Measurements from ENCODE around the gene HAL. TPM values are rescaled to one million over a fixed set of nuclear protein-coding genes. Genes with fewer than 3 reads are reported as not detected.

Gene HAL
- total and polyA plus RNA-seq, 4 donors, result 62.4 to 174 (median 119) TPM

DNA sequence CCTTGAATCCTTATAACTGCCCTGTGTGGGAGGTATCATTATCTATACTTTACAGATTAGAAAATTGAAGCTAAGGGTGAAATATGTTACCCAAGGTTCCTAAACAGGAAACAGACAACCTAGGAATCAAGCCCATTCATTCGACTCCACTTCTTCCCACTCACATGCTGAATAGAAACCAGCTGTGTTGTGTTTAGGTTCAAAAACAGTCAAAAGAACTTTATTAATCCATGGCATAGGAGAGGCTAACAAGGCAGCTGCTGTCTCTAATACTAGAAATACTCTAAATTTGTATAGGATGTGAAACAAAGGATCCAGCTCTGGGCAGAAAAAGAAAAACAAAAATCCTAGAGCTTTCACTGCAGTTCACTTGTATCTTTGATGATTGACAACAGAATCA, 43.1 kb downstream of the HAL start (continued):
- TF ChIP-seq YY1 (IDR thresholded peaks at IDR 0.05), result no peak
- TF ChIP-seq, protein P1, sequence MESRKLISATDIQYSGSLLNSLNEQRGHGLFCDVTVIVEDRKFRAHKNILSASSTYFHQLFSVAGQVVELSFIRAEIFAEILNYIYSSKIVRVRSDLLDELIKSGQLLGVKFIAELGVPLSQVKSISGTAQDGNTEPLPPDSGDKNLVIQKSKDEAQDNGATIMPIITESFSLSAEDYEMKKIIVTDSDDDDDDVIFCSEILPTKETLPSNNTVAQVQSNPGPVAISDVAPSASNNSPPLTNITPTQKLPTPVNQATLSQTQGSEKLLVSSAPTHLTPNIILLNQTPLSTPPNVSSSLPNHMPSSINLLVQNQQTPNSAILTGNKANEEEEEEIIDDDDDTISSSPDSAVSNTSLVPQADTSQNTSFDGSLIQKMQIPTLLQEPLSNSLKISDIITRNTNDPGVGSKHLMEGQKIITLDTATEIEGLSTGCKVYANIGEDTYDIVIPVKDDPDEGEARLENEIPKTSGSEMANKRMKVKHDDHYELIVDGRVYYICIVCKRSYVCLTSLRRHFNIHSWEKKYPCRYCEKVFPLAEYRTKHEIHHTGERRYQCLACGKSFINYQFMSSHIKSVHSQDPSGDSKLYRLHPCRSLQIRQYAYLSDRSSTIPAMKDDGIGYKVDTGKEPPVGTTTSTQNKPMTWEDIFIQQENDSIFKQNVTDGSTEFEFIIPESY (IDR thresholded peaks at IDR 0.05), result no peak

DNA sequence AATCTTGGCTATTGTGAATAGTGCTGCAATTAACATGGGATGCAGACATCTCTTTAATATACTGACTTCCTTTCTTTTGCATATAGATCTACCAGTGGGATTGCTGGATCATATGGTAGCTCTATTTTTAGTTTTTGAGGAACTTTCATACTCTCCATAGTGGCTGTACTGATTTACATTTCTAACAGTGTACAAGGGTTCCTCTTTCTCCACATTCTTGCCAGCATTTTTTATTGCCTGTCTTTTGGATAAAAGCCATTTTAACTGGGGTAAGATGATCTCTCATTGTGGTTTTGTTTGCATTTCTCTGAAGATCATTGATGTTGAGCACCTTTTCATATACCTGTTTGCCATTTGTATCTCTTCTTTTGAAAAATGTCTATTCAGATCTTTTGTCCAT, 44.6 kb downstream of the HAL start:
- Histone ChIP-seq H3K9me3 (ENCODE audit: control insufficient read depth in 4 of 4, low read length in 3 of 4) (no peaks in the 10 kb centered on the region), H3K36me3 (ENCODE audit: control insufficient read depth in 4 of 4, insufficient read depth in 3 of 4, low read depth in 1 of 4, low read length in 3 of 4) (peaks cover under 1 to 25% (median 19%) of the 10 kb centered on the region in 4 donors), H3K4me1 (ENCODE audit: control insufficient read depth in 4 of 4, insufficient read depth in 4 of 4, low read length in 3 of 4) (no peaks in the 10 kb centered on the region), H3K9ac (ENCODE audit: low read depth in 1 of 2, low read length in 2 of 2) (no peak overlapping the region), H3K27ac (ENCODE audit: low read depth in 1 of 2, low read length in 2 of 2) (no peak overlapping the region), H3K27me3 (ENCODE audit: control insufficient read depth in 4 of 4, insufficient read depth in 4 of 4, low read length in 3 of 4) (no peaks in the 10 kb centered on the region), H3K4me3 (ENCODE audit: low read depth in 1 of 3, low read length in 3 of 3) (no peak overlapping the region)
- TF ChIP-seq RAD21 (IDR thresholded peaks at IDR 0.05) (no peak), FOXA2 (IDR thresholded peaks at IDR 0.05) (no peak), RXRA (IDR thresholded peaks at IDR 0.05) (no peak), FOXA1 (IDR thresholded peaks at IDR 0.05) (no peak), EGR1 (IDR thresholded peaks at IDR 0.05; ENCODE audit: low read depth in 2 of 2) (no peak), TAF1 (conservative IDR thresholded peaks at IDR 0.05) (no peak), HNF4G (IDR thresholded peaks at IDR 0.05) (no peak), JUND (IDR thresholded peaks at IDR 0.05) (no peak), HNF4A (conservative IDR thresholded peaks at IDR 0.05) (no peak), GABPA (IDR thresholded peaks at IDR 0.05 in 1 of 2, conservative IDR thresholded peaks at IDR 0.05 in 1 of 2) (no peak), YY1 (IDR thresholded peaks at IDR 0.05) (no peak), SP1 (IDR thresholded peaks at IDR 0.05) (no peak), NR2F2 (IDR thresholded peaks at IDR 0.05) (no peak)
- TF ChIP-seq, protein P2, sequence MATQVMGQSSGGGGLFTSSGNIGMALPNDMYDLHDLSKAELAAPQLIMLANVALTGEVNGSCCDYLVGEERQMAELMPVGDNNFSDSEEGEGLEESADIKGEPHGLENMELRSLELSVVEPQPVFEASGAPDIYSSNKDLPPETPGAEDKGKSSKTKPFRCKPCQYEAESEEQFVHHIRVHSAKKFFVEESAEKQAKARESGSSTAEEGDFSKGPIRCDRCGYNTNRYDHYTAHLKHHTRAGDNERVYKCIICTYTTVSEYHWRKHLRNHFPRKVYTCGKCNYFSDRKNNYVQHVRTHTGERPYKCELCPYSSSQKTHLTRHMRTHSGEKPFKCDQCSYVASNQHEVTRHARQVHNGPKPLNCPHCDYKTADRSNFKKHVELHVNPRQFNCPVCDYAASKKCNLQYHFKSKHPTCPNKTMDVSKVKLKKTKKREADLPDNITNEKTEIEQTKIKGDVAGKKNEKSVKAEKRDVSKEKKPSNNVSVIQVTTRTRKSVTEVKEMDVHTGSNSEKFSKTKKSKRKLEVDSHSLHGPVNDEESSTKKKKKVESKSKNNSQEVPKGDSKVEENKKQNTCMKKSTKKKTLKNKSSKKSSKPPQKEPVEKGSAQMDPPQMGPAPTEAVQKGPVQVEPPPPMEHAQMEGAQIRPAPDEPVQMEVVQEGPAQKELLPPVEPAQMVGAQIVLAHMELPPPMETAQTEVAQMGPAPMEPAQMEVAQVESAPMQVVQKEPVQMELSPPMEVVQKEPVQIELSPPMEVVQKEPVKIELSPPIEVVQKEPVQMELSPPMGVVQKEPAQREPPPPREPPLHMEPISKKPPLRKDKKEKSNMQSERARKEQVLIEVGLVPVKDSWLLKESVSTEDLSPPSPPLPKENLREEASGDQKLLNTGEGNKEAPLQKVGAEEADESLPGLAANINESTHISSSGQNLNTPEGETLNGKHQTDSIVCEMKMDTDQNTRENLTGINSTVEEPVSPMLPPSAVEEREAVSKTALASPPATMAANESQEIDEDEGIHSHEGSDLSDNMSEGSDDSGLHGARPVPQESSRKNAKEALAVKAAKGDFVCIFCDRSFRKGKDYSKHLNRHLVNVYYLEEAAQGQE (IDR thresholded peaks at IDR 0.05), result no peak
- TF ChIP-seq, protein P3, sequence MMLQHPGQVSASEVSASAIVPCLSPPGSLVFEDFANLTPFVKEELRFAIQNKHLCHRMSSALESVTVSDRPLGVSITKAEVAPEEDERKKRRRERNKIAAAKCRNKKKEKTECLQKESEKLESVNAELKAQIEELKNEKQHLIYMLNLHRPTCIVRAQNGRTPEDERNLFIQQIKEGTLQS (IDR thresholded peaks at IDR 0.05), result no peak
- TF ChIP-seq, protein P4, sequence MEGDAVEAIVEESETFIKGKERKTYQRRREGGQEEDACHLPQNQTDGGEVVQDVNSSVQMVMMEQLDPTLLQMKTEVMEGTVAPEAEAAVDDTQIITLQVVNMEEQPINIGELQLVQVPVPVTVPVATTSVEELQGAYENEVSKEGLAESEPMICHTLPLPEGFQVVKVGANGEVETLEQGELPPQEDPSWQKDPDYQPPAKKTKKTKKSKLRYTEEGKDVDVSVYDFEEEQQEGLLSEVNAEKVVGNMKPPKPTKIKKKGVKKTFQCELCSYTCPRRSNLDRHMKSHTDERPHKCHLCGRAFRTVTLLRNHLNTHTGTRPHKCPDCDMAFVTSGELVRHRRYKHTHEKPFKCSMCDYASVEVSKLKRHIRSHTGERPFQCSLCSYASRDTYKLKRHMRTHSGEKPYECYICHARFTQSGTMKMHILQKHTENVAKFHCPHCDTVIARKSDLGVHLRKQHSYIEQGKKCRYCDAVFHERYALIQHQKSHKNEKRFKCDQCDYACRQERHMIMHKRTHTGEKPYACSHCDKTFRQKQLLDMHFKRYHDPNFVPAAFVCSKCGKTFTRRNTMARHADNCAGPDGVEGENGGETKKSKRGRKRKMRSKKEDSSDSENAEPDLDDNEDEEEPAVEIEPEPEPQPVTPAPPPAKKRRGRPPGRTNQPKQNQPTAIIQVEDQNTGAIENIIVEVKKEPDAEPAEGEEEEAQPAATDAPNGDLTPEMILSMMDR (IDR thresholded peaks at IDR 0.05; ENCODE audit: low read depth, low read length, missing input control), result no peak
- DNase-seq (ENCODE audit: low spot score), result no peak
